Peyer's patch (tissue), 4 donors: ENCODE measurements around the gene TJP2. TPM values are rescaled to one million over a fixed set of nuclear protein-coding genes. Genes with fewer than 3 reads are reported as not detected.

ENCODE experiments used
- DNase-seq, 3 donors: peaks; one replicate each; pipeline ENCODE4 v3.0.0-alpha.2; 2017 to 2019
- H3K27ac ChIP-seq, 4 donors: fragments of 200-600 bp; sonication (generic); one replicate each; pipeline ENCODE4 v1.5.1; 2016 to 2019
- H3K27me3 ChIP-seq, 2 donors: fragments of 200-600 bp; sonication (generic); one replicate each; pipeline ENCODE4 v1.5.1; 2019
- H3K36me3 ChIP-seq, 3 donors: fragments of 200-600 bp; sonication (generic); one replicate each; pipeline ENCODE4 v1.5.1; 2016 to 2019
- H3K4me1 ChIP-seq, 4 donors: fragments of 200-600 bp; sonication (generic); one replicate each; pipeline ENCODE4 v1.5.1; 2016 to 2019
- H3K4me3 ChIP-seq, 4 donors: fragments of 200-600 bp; sonication (generic); 1 replicate in 3 of 4; 2 replicates in 1 of 4; pipeline ENCODE4 v1.5.1; 2016 to 2019; ENCODE audit warnings: mild to moderate bottlenecking in 1 of 4
- H3K9me3 ChIP-seq, 4 donors: fragments of 200-600 bp; sonication (generic); one replicate each; pipeline ENCODE4 v1.5.1; 2016 to 2019; ENCODE audit warnings: mild to moderate bottlenecking in 1 of 4
- POLR2A ChIP-seq, 2 donors: fragments of 450-650 bp; IDR thresholded peaks; one replicate each; pipeline ENCODE4 v1.5.1; 2017; ENCODE audit warnings: antibody characterized with exemption in 2 of 2, mild to moderate bottlenecking in 2 of 2, moderate library complexity in 2 of 2
- total RNA-seq, 4 donors: library from RNA; depleted of rRNA; stranded (reverse); fragments of >200 nt; gene quantifications; one replicate each; pipeline ENCODE4 v1.1.0, GENCODE V29; 2016
- TF ChIP-seq, protein P1 (sequence below), 6 experiments: fragments of 450-650 bp in 4 of 6; fragments of 200-600 bp in 2 of 6; sonication (generic) in 1 of 6; IDR thresholded peaks; one replicate each; pipeline ENCODE4 v1.5.1; 2017 to 2019; ENCODE audit warnings: antibody characterized with exemption in 6 of 6, mild to moderate bottlenecking in 3 of 6, moderate library complexity in 1 of 6

The TJP2 gene
- total RNA-seq, 4 donors from 2014 or later: 102 to 405 (median 263) TPM

DNA sequence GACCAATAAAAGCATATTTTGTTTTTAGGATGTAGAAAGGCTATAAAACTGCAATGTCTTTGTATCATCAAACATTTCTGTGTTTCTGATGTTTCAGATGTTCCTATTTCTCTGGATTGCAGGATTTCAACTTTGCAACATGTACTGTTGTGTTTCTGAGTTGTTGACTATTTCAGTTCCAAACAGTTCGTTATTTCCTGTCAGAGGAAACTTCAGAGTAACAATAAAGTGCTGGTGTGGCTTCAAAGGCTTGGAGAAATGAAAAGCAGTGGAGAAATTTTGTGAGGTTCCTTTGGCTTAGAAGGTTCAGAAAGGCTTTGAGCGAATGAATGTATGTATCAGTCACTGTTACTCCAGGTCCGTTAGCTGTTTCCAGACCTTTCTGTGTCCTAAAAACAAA, 17.2 kb downstream of the TJP2 start:
- Histone ChIP-seq H3K27me3 (no peaks in the 10 kb centered on the region), H3K4me3 (no peak overlapping the region), H3K9me3 (no peaks in the 10 kb centered on the region), H3K36me3 (no peaks in the 10 kb centered on the region), H3K27ac (no peak overlapping the region), H3K4me1 (peaks cover 0 to 14% (median 0%) of the 10 kb centered on the region in 4 donors)
- TF ChIP-seq, protein P1, sequence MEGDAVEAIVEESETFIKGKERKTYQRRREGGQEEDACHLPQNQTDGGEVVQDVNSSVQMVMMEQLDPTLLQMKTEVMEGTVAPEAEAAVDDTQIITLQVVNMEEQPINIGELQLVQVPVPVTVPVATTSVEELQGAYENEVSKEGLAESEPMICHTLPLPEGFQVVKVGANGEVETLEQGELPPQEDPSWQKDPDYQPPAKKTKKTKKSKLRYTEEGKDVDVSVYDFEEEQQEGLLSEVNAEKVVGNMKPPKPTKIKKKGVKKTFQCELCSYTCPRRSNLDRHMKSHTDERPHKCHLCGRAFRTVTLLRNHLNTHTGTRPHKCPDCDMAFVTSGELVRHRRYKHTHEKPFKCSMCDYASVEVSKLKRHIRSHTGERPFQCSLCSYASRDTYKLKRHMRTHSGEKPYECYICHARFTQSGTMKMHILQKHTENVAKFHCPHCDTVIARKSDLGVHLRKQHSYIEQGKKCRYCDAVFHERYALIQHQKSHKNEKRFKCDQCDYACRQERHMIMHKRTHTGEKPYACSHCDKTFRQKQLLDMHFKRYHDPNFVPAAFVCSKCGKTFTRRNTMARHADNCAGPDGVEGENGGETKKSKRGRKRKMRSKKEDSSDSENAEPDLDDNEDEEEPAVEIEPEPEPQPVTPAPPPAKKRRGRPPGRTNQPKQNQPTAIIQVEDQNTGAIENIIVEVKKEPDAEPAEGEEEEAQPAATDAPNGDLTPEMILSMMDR (IDR thresholded peaks at IDR 0.05): no peak
- no peak for TF ChIP-seq POLR2A (IDR thresholded peaks at IDR 0.05)
- no peak for DNase-seq

DNA sequence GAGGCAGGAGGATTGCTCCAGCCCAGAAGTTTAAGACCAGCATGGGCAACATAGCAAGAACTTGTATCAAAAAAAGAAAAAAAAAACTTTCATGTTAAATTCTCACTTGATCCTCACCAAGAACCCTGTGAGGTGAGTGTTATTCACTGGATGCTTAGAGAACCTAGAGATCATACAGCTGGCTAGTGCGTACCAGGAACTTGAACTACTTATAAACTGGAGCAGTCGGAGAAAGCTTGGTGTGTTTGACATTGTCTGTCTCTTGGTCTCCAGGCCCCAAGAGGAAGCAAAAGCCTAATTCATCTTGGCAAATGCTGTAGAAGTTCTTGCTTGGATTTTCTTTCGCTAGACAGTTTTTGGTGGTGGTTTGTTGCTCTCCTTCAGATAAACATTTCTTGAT, 18.1 kb downstream of the TJP2 start:
- no peaks in the 10 kb centered on the region for H3K36me3 ChIP-seq
- TF ChIP-seq, protein P1 (IDR thresholded peaks at IDR 0.05): no peak
- TF ChIP-seq POLR2A (IDR thresholded peaks at IDR 0.05): no peak
- DNase-seq: no peak
- no peaks in the 10 kb centered on the region for H3K9me3 ChIP-seq
- H3K27me3 ChIP-seq: no peaks in the 10 kb centered on the region
- H3K4me1 ChIP-seq: peaks cover 0 to 14% (median 0%) of the 10 kb centered on the region in 4 donors
- H3K27ac ChIP-seq: no peak overlapping the region
- H3K4me3 ChIP-seq: no peak overlapping the region

- no peak overlapping the region for H3K4me3 ChIP-seq
- no peak overlapping the region for H3K27ac ChIP-seq
- TF ChIP-seq POLR2A (IDR thresholded peaks at IDR 0.05): no peak
- TF ChIP-seq, protein P1 (IDR thresholded peaks at IDR 0.05): peak in 1 of 6 experiments; percentile 1
- no peaks in the 10 kb centered on the region for H3K9me3 ChIP-seq
- no peaks in the 10 kb centered on the region for H3K36me3 ChIP-seq
- H3K4me1 ChIP-seq: peaks cover 0 to 18% (median 0%) of the 10 kb centered on the region in 4 donors
- no peak for DNase-seq
- H3K27me3 ChIP-seq: no peaks in the 10 kb centered on the region
Measured at GRCh38 chr9:69193685-69194032, 19.6 kb downstream of the TJP2 start.

- Histone ChIP-seq H3K9me3 (no peaks in the 10 kb centered on the region), H3K4me1 (peaks cover 0 to 18% (median 0%) of the 10 kb centered on the region in 4 donors), H3K27ac (no peak overlapping the region)
Measured at GRCh38 chr9:69194702-69195418, 20.8 kb downstream of the TJP2 start.

DNA sequence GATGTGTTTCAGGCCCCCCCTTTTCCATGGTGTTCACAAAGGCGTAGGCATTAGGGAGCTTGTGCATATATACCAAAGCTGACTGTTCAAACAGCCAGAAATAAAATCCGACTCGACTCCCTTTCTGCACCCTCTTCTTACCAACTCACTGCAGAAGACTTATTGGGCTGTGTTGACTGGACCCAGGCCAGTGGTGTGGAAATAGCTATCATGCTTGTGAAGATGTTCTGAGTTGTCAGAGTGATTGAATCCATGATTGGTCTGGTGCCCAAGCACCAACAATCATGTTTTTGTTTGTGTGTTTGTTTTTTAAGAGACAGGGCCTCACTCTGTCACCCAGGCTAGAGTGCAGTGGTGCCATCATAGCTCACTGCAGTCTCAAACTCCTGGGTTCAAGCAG, 21.6 kb downstream of the TJP2 start:
- Histone ChIP-seq H3K36me3 (no peaks in the 10 kb centered on the region), H3K4me1 (peaks cover 0 to 18% (median 0%) of the 10 kb centered on the region in 4 donors), H3K27me3 (no peaks in the 10 kb centered on the region), H3K27ac (no peak overlapping the region), H3K9me3 (no peaks in the 10 kb centered on the region), H3K4me3 (no peak overlapping the region)
- no peak for DNase-seq
- TF ChIP-seq, protein P1 (IDR thresholded peaks at IDR 0.05): no peak

More at GRCh38 chr9:69194702-69195418, 20.8 kb downstream of the TJP2 start:
- DNase-seq: no peak
- Histone ChIP-seq H3K36me3 (no peaks in the 10 kb centered on the region), H3K4me3 (no peak overlapping the region), H3K27me3 (no peaks in the 10 kb centered on the region)
- no peak for TF ChIP-seq POLR2A (IDR thresholded peaks at IDR 0.05)
- TF ChIP-seq, protein P1 (IDR thresholded peaks at IDR 0.05): no peak
